AG04449 (cell line): Measurements from ENCODE around the gene EFNB2.
A peak's percentile ranks its signal among the peaks of the same experiment; 100 is the strongest.

Experiments used
- CTCF ChIA-PET: fragments of 350-600 bp; formaldehyde crosslinking; extraction: SDS; loops from one replicate; lab custom pipeline; 2021; ENCODE audit warnings: antibody characterized with exemption; lab: Yijun Ruan, JAX
- POLR2A ChIA-PET: fragments of 400-600, 350-600 bp; formaldehyde crosslinking; extraction: SDS; loops from one replicate; lab custom pipeline; 2020; ENCODE audit warnings: antibody characterized with exemption, inconsistent platforms; lab: Yijun Ruan, JAX
- DNase-seq: peaks from one replicate; pipeline ENCODE4 v3.0.0-alpha.2; 2010; ENCODE audit warnings: low read depth, low spot score
- H3K4me3 ChIP-seq: 2 replicates; pipeline ENCODE4 v1.5.1; 2011; ENCODE audit warnings: low read depth, mild to moderate bottlenecking, control low read depth, low read length
- CTCF ChIP-seq: IDR thresholded peaks from one replicate; pipeline ENCODE4 v1.5.1; 2011; ENCODE audit warnings: mild to moderate bottlenecking, moderate library complexity, low read length, control low read depth, inconsistent platforms; ENCODE audit not compliant: insufficient read depth; ENCODE audit errors: missing control alignments

Gene EFNB2

DNA sequence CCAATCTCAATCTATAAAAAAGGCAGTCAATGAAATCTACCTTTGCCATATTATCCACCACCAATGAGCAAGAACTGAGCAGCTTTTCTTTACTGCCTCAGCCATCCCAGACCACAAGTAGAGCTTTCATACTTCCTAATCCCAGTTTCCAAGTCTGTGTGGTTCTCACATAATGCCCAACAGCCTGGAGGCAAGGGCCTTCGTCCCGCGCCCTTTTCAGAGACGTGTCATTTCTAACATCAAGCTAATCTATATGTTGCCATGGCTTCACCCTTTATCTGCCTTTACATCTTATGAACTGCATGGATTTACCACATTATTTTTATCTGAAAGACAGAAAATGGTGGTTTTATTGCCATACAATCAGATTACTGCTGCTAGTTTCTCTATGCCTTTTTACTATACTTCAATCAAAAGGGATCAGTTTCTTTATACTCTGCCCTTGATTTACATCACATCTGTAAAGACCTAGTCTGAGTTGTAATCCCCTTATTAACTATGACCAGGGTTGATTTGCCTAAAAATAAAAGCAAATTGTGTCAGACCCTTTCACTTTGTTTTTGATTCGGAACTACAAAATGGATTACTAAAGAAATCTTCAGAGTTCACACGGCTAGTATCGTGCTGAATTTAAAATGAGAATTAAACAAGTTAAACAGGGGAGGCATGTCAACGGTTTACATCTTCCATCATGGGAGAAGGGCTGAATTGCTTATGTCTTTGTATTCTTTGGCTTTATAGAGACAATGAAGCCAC lies 5.9 kb downstream of the EFNB2 start:
- POLR2A ChIA-PET, result interaction anchor here (0.6 kb wide), 1 partner anchor 1789 kb away, joined by 3 read pairs; no protein-coding TSS in a partner anchor
- H3K4me3 ChIP-seq, result peak overlapping the region; percentile 2; the same call in 1 of the 2 replicates
- CTCF ChIA-PET, result interaction anchor here (0.8 to 1.6 kb wide), 3 partner anchors 9 to 1119 kb away, joined by 3 to 4 read pairs (median 4); no protein-coding TSS in a partner anchor
- DNase-seq, result no peak
- no peak for TF ChIP-seq CTCF

DNA sequence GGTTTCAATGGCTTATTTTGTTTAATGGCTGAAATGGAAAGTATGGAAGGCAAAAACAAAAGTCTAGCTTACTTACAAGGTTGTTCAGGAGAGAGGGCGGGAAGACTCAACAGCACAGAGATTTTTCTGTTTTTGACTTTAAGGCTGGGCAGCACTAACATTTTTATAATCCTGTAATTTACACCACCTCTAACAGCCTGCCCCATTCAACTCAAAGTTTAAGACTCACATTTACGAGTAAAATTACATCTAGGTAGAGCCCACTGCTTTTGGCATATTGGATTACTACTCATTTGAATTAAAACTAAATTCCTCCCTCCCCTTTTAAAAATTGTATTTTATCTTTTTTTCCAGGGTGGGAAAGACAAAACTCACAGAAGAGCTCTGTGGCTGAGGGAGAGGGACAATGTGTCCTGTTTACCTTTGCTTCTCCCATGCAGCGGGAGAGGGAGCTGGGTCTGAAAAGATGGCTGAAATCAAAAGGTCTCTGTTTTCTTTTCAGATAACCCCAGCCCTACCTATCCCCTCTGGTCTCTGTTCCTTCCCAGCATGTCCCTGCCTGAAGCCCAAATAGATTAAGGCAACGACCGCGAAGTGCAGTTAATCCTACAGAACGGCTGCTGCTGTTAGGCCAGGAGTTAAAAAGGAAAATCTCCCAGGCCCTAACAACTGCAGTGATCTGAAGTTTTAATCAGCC lies 6.6 kb downstream of the EFNB2 start:
- DNase-seq, result no peak
- ChIA-PET CTCF (interaction anchor here (1.6 kb wide), 1 partner anchor 9 kb away, joined by 4 read pairs; no protein-coding TSS in a partner anchor), POLR2A (interaction anchor here (0.6 kb wide), 1 partner anchor 1788 kb away, joined by 3 read pairs; no protein-coding TSS in a partner anchor)
- H3K4me3 ChIP-seq, result no peak overlapping the region
- TF ChIP-seq CTCF, result no peak

DNA sequence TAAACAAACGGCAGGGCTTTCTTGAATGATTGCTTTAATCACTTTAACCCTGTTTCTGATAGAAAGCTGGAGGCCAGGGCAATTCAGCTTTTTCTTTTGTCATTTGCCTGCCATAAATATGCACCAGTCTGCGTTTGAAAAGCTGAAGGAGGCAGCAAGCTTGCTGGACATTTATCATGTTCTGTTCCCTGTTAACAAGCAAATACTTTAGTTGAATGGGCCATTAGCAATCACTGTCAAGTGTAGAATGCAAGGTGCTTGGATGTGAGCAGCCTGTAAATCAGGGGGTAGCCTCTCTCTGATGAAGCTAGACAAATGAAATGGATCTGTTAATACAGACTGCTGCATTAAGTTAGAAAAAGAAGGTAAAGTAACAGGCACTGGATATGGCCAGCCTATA lies 7.6 kb downstream of the EFNB2 start:
- DNase-seq, result no peak
- POLR2A ChIA-PET, result no interaction called here
- CTCF ChIA-PET, result interaction anchor here (0.6 to 1.1 kb wide), 3 partner anchors 8 to 1326 kb away, joined by 3 to 5 read pairs (median 3); partner anchors contain the start of gene EFNB2
- no peak overlapping the region for H3K4me3 ChIP-seq
- TF ChIP-seq CTCF, result no peak

GRCh38 chr13:106527445-106527801 lies 8.0 kb downstream of the EFNB2 start:
- ChIA-PET CTCF (interaction anchor here (0.6 to 1.1 kb wide), 3 partner anchors 9 to 1326 kb away, joined by 3 to 5 read pairs (median 3); partner anchors contain the start of gene EFNB2), POLR2A (no interaction called here)
- TF ChIP-seq CTCF, result no peak
- no peak for DNase-seq
- H3K4me3 ChIP-seq, result no peak overlapping the region

GRCh38 chr13:106526738-106527444 lies 8.6 kb downstream of the EFNB2 start:
- DNase-seq, result no peak
- CTCF ChIA-PET, result interaction anchor here (0.6 to 1.1 kb wide), 4 partner anchors 9 to 1325 kb away, joined by 3 to 5 read pairs (median 3); partner anchors contain the start of gene EFNB2
- POLR2A ChIA-PET, result no interaction called here
- H3K4me3 ChIP-seq, result no peak overlapping the region
- TF ChIP-seq CTCF, result no peak

DNA sequence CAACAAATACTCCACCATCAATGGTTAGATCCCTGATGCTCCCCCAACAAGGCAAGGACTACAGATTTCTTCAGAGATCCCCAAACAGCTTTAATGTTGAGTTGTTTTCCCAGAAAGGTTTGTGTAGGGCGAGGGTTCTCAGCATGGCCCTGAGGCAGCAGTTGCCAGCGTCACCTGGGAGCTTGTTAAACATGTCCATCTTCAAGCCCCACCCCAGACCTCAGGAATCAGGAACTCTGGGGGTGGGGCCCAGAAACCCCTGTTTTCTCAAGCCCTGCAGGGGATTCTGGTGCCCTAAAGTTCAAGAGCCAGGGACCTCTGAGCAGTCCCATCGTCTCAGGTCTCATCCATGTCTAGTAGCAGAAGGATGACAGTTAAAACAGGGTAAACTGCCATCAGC lies 9.6 kb downstream of the EFNB2 start:
- ChIA-PET CTCF (interaction anchor here (1.0 kb wide), 1 partner anchor 10 kb away, joined by 3 read pairs; no protein-coding TSS in a partner anchor), POLR2A (no interaction called here)

More for the DNA sequence above, 9.6 kb downstream of the EFNB2 start:
- no peak for TF ChIP-seq CTCF
- H3K4me3 ChIP-seq, result no peak overlapping the region
- DNase-seq, result no peak
